ENCODE measurements around the gene ZNF205. TPM values are rescaled to one million over a fixed set of nuclear protein-coding genes. Genes with fewer than 3 reads are reported as not detected.

ZNF205 gene
- total RNA-seq, 2 experiments from 2014 or later = not detected

DNA sequence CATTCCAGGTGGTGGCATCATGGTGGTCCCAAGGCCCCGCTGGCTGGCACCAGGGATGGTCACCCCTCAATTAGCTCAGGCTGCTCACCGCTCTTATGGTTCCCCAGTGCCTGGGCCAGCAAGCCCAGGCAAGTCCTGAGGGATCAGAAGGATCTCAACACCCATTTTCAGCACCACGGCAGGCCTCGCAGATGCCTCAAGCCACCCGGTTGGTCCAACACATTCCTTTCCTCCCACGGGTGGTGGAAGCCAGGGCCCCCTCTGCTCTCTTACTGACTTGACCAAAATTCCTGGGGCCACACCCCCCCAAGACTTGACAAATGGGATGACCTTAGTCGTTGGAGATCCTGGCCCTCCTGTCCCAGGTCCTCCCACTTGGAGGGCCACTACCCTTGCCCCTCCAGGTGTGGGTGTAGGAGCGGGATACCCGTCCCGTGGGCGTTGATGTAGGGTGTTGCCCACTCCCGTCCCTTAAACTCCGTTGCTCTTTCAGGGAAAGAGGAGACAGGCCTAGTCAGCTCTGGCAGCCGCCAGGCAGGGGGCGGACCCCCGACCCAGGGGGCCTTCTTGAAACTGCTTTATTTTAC lies 5.9 kb downstream of the ZNF205 start:
- H3K27ac Mint-ChIP-seq = no peak overlapping the region
- no peaks in the 10 kb centered on the region for H3K9me3 Mint-ChIP-seq (ENCODE audit: low read depth)

GRCh38 chr16:3118846-3119245 lies 6.5 kb downstream of the ZNF205 start:
- no peak overlapping the region for H3K27ac Mint-ChIP-seq
- peaks cover 3% of the 10 kb centered on the region for H3K27me3 Mint-ChIP-seq
- H3K36me3 Mint-ChIP-seq = no peaks in the 10 kb centered on the region
- no peak overlapping the region for H3K4me3 Mint-ChIP-seq
- DNase-seq (no peak), ATAC-seq (no peak)
- CTCF ChIA-PET = interaction anchor here (1.3 to 4.8 kb wide), 2 partner anchors 11 to 60 kb away, joined by 3 to 25 read pairs; no protein-coding TSS in a partner anchor
- H3K9me3 Mint-ChIP-seq (ENCODE audit: low read depth) = no peaks in the 10 kb centered on the region
- peaks cover 12% of the 10 kb centered on the region for H3K4me1 Mint-ChIP-seq

More for the DNA sequence above, 5.9 kb downstream of the ZNF205 start:
- H3K27me3 Mint-ChIP-seq = peaks cover 5% of the 10 kb centered on the region
- ATAC-seq (no peak), DNase-seq (no peak)
- CTCF ChIA-PET = interaction anchor here (0.7 to 4.8 kb wide), 7 partner anchors 8 to 291 kb away, joined by 3 to 25 read pairs (median 5); no protein-coding TSS in a partner anchor
- H3K4me3 Mint-ChIP-seq = no peak overlapping the region
- no peaks in the 10 kb centered on the region for H3K36me3 Mint-ChIP-seq
- H3K4me1 Mint-ChIP-seq = peaks cover 7% of the 10 kb centered on the region

GRCh38 chr16:3119286-3119685 lies 6.9 kb downstream of the ZNF205 start:
- CTCF ChIA-PET = interaction anchor here (1.3 to 4.8 kb wide), 3 partner anchors 10 to 61 kb away, joined by 3 to 25 read pairs (median 9); no protein-coding TSS in a partner anchor
- H3K36me3 Mint-ChIP-seq = no peaks in the 10 kb centered on the region

GRCh38 chr16:3119701-3120408 lies 7.5 kb downstream of the ZNF205 start:
- H3K4me1 Mint-ChIP-seq = peaks cover 16% of the 10 kb centered on the region
- H3K9me3 Mint-ChIP-seq (ENCODE audit: low read depth) = no peaks in the 10 kb centered on the region
- CTCF ChIA-PET = interaction anchor here (1.1 to 4.8 kb wide), 4 partner anchors 10 to 61 kb away, joined by 3 to 25 read pairs (median 6); no protein-coding TSS in a partner anchor
- ATAC-seq (no peak), DNase-seq (no peak)
- H3K27ac Mint-ChIP-seq = no peak overlapping the region
- H3K27me3 Mint-ChIP-seq = no peaks in the 10 kb centered on the region
- no peak overlapping the region for H3K4me3 Mint-ChIP-seq
- peaks cover 2% of the 10 kb centered on the region for H3K36me3 Mint-ChIP-seq

More at GRCh38 chr16:3119286-3119685, 6.9 kb downstream of the ZNF205 start:
- no peak for ATAC-seq
- Mint-ChIP-seq H3K4me3 (no peak overlapping the region), H3K27ac (no peak overlapping the region), H3K27me3 (no peaks in the 10 kb centered on the region), H3K9me3 (ENCODE audit: low read depth) (no peaks in the 10 kb centered on the region), H3K4me1 (peaks cover 12% of the 10 kb centered on the region)
- no peak for DNase-seq

DNA sequence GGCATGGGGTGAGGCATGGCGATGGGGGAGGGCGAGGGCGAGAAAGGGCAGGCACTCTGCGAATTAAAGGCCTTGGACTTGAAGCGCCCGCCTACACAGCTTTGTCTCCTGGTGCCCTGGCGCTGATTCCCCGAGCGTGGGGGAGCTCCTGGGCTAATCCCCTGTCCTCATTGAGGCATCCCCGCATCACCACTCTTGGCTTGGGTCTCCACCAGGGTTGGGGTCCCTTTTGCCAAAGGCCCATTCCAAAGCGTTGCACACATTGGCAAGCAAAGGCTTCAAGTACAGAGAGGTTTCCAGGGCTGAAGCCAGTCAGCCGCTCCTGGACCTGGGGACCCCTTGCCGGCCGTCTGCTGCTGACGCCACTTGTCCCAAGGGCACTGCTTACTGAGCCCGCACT lies 8.0 kb downstream of the ZNF205 start:
- CTCF ChIA-PET = interaction anchor here (0.6 to 4.8 kb wide), 7 partner anchors 9 to 1294 kb away, joined by 3 to 25 read pairs (median 4); no protein-coding TSS in a partner anchor
- no peak for ATAC-seq

GRCh38 chr16:3121851-3122467 lies 9.6 kb downstream of the ZNF205 start:
- Mint-ChIP-seq H3K4me3 (no peak overlapping the region), H3K9me3 (ENCODE audit: low read depth) (no peaks in the 10 kb centered on the region), H3K36me3 (peaks cover 10% of the 10 kb centered on the region), H3K4me1 (peaks cover 32% of the 10 kb centered on the region), H3K27ac (no peak overlapping the region), H3K27me3 (no peaks in the 10 kb centered on the region)
- CTCF ChIA-PET = interaction anchor here (0.7 to 2.6 kb wide), 14 partner anchors 9 to 118 kb away, joined by 3 to 14 read pairs (median 4); partner anchors contain the start of gene ZNF213
- DNase-seq (no peak), ATAC-seq (no peak)

More for the DNA sequence above, 8.0 kb downstream of the ZNF205 start:
- no peak for DNase-seq
- H3K27me3 Mint-ChIP-seq = no peaks in the 10 kb centered on the region
- H3K4me3 Mint-ChIP-seq = no peak overlapping the region
- no peaks in the 10 kb centered on the region for H3K9me3 Mint-ChIP-seq (ENCODE audit: low read depth)
- H3K4me1 Mint-ChIP-seq = peaks cover 19% of the 10 kb centered on the region
- H3K27ac Mint-ChIP-seq = no peak overlapping the region
- peaks cover 5% of the 10 kb centered on the region for H3K36me3 Mint-ChIP-seq

- Mint-ChIP-seq H3K36me3 (peaks cover 13% of the 10 kb centered on the region), H3K4me1 (peaks cover 43% of the 10 kb centered on the region), H3K27ac (peak overlapping the region; percentile 99), H3K9me3 (ENCODE audit: low read depth) (no peaks in the 10 kb centered on the region), H3K4me3 (peak overlapping the region; percentile 98), H3K27me3 (no peaks in the 10 kb centered on the region)
- DNase-seq = no peak
- CTCF ChIA-PET = interaction anchor here (1.0 to 2.6 kb wide), 11 partner anchors 8 to 119 kb away, joined by 3 to 14 read pairs (median 4); partner anchors contain the start of genes IL32 and ZNF213
- no peak for ATAC-seq
Measured at GRCh38 chr16:3122926-3123570, 10.7 kb downstream of the ZNF205 start.

DNA sequence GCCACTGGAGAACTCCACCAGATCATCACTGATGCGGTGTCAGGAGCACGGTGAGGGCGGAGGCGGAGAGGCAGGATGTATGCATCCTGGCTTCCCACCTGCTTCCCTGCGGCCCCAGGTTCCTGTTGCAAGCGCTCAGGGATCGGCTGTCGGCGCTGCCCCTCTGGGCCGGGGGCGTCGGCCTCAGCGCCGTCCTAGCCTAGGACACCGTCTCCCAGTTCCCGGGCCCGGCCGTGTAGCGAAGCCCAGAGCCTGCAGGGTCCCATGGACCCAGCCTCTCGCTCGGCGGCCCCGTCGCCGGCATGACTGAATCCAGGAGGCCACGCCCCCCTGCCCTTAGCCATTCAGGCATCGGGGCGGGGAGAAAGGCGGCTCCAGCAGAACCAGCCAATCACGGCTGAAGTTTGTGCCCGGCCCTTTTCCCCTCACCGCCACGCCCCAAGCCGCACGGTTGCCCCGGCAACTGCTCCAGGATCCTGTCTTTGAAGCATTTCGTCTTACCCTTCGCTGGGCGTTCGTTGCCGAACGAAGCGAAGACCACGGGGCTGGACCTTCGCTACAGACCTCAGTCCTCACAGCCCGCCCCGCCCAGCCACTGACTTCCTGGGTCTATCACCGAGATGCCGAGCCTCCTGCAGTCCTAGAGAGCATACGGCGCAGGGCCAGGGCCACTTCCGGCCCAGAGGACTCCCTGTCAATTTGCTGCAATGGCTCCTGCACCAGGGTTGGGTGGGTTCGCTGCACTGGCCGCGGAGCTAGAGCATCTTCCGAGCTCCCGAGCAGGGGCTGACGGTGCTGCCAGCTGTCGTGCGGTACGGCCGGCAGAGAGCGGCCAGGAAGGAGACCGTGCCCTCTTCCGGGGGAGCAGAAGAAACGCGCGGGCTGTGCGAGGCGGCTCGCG lies 11.8 kb downstream of the ZNF205 start:
- CTCF ChIA-PET = interaction anchor here (1.0 to 14.3 kb wide), 9 partner anchors 10 to 120 kb away, joined by 3 to 400 read pairs (median 12); partner anchors contain the start of genes IL32, ZNF213 and ZSCAN10
- DNase-seq (peak; percentile 99), ATAC-seq (peak; percentile 88)
- H3K4me1 Mint-ChIP-seq = peaks cover 49% of the 10 kb centered on the region
- H3K9me3 Mint-ChIP-seq (ENCODE audit: low read depth) = no peaks in the 10 kb centered on the region
- H3K27ac Mint-ChIP-seq = peak overlapping the region; percentile 99
- no peaks in the 10 kb centered on the region for H3K27me3 Mint-ChIP-seq
- H3K4me3 Mint-ChIP-seq = peak overlapping the region; percentile 98
- peaks cover 13% of the 10 kb centered on the region for H3K36me3 Mint-ChIP-seq

- DNase-seq = no peak
- H3K27me3 Mint-ChIP-seq = no peaks in the 10 kb centered on the region
- H3K4me3 Mint-ChIP-seq = peak overlapping the region; percentile 88
- no peaks in the 10 kb centered on the region for H3K9me3 Mint-ChIP-seq (ENCODE audit: low read depth)
- CTCF ChIA-PET = interaction anchor here (1.3 to 14.3 kb wide), 6 partner anchors 22 to 98 kb away, joined by 3 to 400 read pairs (median 156); partner anchors contain the start of genes IL32, MMP25 and ZSCAN10
- H3K27ac Mint-ChIP-seq = peak overlapping the region; percentile 68
- peaks cover 22% of the 10 kb centered on the region for H3K36me3 Mint-ChIP-seq
- no peak for ATAC-seq
- H3K4me1 Mint-ChIP-seq = peaks cover 58% of the 10 kb centered on the region
Measured at GRCh38 chr16:3127745-3128144, 15.4 kb downstream of the ZNF205 start.

- Mint-ChIP-seq H3K9me3 (ENCODE audit: low read depth) (no peaks in the 10 kb centered on the region), H3K36me3 (peaks cover 25% of the 10 kb centered on the region), H3K4me3 (peak overlapping the region; percentile 88), H3K4me1 (peaks cover 58% of the 10 kb centered on the region), H3K27ac (peak overlapping the region; percentile 88), H3K27me3 (no peaks in the 10 kb centered on the region)
- peak; percentile 89 for DNase-seq
- peak; percentile 74 for ATAC-seq
- CTCF ChIA-PET = interaction anchor here (0.6 to 14.3 kb wide), 41 partner anchors 11 to 1054 kb away, joined by 3 to 400 read pairs (median 7); partner anchors contain the start of genes IL32, MMP25, NAA60 and PKMYT1
Measured at GRCh38 chr16:3129137-3130131, 17.0 kb downstream of the ZNF205 start.
